ENCODE data around the gene FRYL. TPM values are rescaled to one million over a fixed set of nuclear protein-coding genes. Genes with fewer than 3 reads are reported as not detected.

The FRYL gene
- total RNA-seq, 1 experiment from 2014 or later: 47.7 TPM

DNA sequence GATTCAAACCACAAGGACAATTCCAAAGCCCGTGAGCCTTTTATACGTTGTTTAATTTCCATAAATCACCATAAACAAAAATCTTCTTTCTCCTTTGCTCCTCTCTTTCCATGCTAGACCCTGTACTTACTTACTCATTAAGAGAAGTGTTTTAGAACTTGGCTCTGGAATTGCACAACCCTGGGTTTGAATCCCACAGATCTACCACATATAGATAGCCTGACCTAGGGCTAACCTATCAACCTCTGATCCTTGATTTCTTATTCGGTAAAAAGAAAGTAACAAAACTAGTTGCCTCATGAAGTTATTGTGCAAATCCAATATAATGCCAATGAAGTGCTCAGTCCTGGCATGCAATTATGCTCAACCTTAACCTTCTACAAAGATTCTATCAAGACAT is 221.3 kb downstream of the FRYL start:
- CTCF ChIA-PET: no interaction called here
- no peak overlapping the region for H3K27ac ChIP-seq (ENCODE audit: low read depth, low read length)
- H3K9ac ChIP-seq (ENCODE audit: low read length): no peak overlapping the region
- POLR2A ChIA-PET: no interaction called here
- no peaks in the 10 kb centered on the region for H3K79me2 ChIP-seq (ENCODE audit: insufficient read depth, low read length)
- no peak overlapping the region for H2AFZ ChIP-seq (ENCODE audit: low read depth, low read length, poor library complexity, severe bottlenecking)
- no TSS peak for BruUV-seq (replicated peaks)
- H3K4me3 ChIP-seq (replicated peaks in 1 of 2; ENCODE audit: low read depth in 1 of 2, low read length in 2 of 2): no peak overlapping the region
- intact Hi-C loops (cut with micrococcal nuclease): no loop called here
- no peaks in the 10 kb centered on the region for H3K9me3 ChIP-seq (ENCODE audit: control insufficient read depth in 1 of 2, insufficient read depth in 1 of 2, low read depth in 1 of 2, low read length in 2 of 2)
- RAD21 ChIA-PET (ENCODE audit: low non-redundant PET in 1 of 2, low total read pairs in 2 of 2, uncharacterized antibody in 2 of 2, unreplicated experiment in 2 of 2): no interaction called here
- TF ChIP-seq, protein P1, sequence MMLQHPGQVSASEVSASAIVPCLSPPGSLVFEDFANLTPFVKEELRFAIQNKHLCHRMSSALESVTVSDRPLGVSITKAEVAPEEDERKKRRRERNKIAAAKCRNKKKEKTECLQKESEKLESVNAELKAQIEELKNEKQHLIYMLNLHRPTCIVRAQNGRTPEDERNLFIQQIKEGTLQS (IDR thresholded peaks at IDR 0.05): no peak
- no peaks in the 10 kb centered on the region for H4K20me1 ChIP-seq (ENCODE audit: insufficient read depth)
- H3K36me3 ChIP-seq (ENCODE audit: control insufficient read depth in 1 of 2, insufficient read depth in 2 of 2, low read length in 2 of 2): peaks cover 0 to 15% of the 10 kb centered on the region in 2 experiments; a peak in 3 of 4 replicates
- ATAC-seq (no peak), DNase-seq (ENCODE audit: low read depth, low spot score) (no peak)
- no peaks in the 10 kb centered on the region for H3K4me1 ChIP-seq (ENCODE audit: control insufficient read depth in 1 of 2, insufficient read depth in 2 of 2, low read length in 2 of 2)
- H3K9me2 ChIP-seq (ENCODE audit: insufficient read depth): no peaks in the 10 kb centered on the region
- H3K27me3 ChIP-seq (ENCODE audit: insufficient read depth, low read length): no peaks in the 10 kb centered on the region
- H3K4me2 ChIP-seq (ENCODE audit: low read length): no peak overlapping the region

DNA sequence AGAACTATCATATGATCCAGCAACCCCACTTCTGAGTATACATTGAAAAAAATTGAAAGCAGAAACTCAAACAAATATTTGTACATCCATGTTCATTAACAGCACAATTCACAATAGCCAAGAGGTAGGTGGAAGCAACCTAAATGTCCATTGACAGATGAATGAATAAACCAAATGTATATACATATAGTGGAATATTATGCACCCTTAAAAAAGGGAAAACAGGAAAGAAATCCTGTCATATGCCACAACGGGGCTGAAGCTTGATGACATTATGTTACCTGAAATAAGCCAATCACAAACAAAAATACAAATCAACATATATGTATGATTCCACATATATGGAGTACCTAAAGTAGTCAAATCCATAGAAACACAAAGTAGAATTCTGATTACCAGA is 222.1 kb downstream of the FRYL start:
- Histone ChIP-seq H3K79me2 (ENCODE audit: insufficient read depth, low read length) (no peaks in the 10 kb centered on the region), H3K9me3 (ENCODE audit: control insufficient read depth in 1 of 2, insufficient read depth in 1 of 2, low read depth in 1 of 2, low read length in 2 of 2) (no peaks in the 10 kb centered on the region), H3K4me3 (replicated peaks in 1 of 2; ENCODE audit: low read depth in 1 of 2, low read length in 2 of 2) (no peak overlapping the region), H4K20me1 (ENCODE audit: insufficient read depth) (no peaks in the 10 kb centered on the region), H2AFZ (ENCODE audit: low read depth, low read length, poor library complexity, severe bottlenecking) (no peak overlapping the region), H3K4me2 (ENCODE audit: low read length) (no peak overlapping the region), H3K27ac (ENCODE audit: low read depth, low read length) (no peak overlapping the region), H3K9ac (ENCODE audit: low read length) (no peak overlapping the region), H3K27me3 (ENCODE audit: insufficient read depth, low read length) (no peaks in the 10 kb centered on the region), H3K4me1 (ENCODE audit: control insufficient read depth in 1 of 2, insufficient read depth in 2 of 2, low read length in 2 of 2) (no peaks in the 10 kb centered on the region), H3K36me3 (ENCODE audit: control insufficient read depth in 1 of 2, insufficient read depth in 2 of 2, low read length in 2 of 2) (peaks cover 0 to 15% of the 10 kb centered on the region in 2 experiments; a peak in 3 of 4 replicates), H3K9me2 (ENCODE audit: insufficient read depth) (no peaks in the 10 kb centered on the region)
- TF ChIP-seq FOSL1 (IDR thresholded peaks at IDR 0.05; ENCODE audit: low read depth) (no peak), EZH2phosphoT487 (IDR thresholded peaks at IDR 0.05; ENCODE audit: borderline replicate concordance) (no peak), YY1 (IDR thresholded peaks at IDR 0.05; ENCODE audit: extremely low read depth, insufficient replicate concordance, low read depth, low read length) (no peak), SIN3A (IDR thresholded peaks at IDR 0.05; ENCODE audit: low read depth) (no peak), TCF7L2 (IDR thresholded peaks at IDR 0.05; ENCODE audit: borderline replicate concordance, extremely low read depth, insufficient read depth, insufficient read length) (no peak), JUND (IDR thresholded peaks at IDR 0.05) (no peak), SP1 (IDR thresholded peaks at IDR 0.05; ENCODE audit: low read depth) (no peak), RAD21 (IDR thresholded peaks at IDR 0.05; ENCODE audit: low read depth) (no peak), ELF1 (IDR thresholded peaks at IDR 0.05; ENCODE audit: borderline replicate concordance, low read depth) (no peak), CBX3 (IDR thresholded peaks at IDR 0.05; ENCODE audit: low read depth) (no peak)
- TF ChIP-seq, protein P2, sequence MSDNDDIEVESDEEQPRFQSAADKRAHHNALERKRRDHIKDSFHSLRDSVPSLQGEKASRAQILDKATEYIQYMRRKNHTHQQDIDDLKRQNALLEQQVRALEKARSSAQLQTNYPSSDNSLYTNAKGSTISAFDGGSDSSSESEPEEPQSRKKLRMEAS (IDR thresholded peaks at IDR 0.05): no peak
- TF ChIP-seq, protein P3, sequence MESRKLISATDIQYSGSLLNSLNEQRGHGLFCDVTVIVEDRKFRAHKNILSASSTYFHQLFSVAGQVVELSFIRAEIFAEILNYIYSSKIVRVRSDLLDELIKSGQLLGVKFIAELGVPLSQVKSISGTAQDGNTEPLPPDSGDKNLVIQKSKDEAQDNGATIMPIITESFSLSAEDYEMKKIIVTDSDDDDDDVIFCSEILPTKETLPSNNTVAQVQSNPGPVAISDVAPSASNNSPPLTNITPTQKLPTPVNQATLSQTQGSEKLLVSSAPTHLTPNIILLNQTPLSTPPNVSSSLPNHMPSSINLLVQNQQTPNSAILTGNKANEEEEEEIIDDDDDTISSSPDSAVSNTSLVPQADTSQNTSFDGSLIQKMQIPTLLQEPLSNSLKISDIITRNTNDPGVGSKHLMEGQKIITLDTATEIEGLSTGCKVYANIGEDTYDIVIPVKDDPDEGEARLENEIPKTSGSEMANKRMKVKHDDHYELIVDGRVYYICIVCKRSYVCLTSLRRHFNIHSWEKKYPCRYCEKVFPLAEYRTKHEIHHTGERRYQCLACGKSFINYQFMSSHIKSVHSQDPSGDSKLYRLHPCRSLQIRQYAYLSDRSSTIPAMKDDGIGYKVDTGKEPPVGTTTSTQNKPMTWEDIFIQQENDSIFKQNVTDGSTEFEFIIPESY (IDR thresholded peaks at IDR 0.05; ENCODE audit: extremely low read depth, insufficient replicate concordance, low read length): no peak
- TF ChIP-seq, protein P4, sequence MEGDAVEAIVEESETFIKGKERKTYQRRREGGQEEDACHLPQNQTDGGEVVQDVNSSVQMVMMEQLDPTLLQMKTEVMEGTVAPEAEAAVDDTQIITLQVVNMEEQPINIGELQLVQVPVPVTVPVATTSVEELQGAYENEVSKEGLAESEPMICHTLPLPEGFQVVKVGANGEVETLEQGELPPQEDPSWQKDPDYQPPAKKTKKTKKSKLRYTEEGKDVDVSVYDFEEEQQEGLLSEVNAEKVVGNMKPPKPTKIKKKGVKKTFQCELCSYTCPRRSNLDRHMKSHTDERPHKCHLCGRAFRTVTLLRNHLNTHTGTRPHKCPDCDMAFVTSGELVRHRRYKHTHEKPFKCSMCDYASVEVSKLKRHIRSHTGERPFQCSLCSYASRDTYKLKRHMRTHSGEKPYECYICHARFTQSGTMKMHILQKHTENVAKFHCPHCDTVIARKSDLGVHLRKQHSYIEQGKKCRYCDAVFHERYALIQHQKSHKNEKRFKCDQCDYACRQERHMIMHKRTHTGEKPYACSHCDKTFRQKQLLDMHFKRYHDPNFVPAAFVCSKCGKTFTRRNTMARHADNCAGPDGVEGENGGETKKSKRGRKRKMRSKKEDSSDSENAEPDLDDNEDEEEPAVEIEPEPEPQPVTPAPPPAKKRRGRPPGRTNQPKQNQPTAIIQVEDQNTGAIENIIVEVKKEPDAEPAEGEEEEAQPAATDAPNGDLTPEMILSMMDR (IDR thresholded peaks at IDR 0.05 in 2 of 3, conservative IDR thresholded peaks at IDR 0.05 in 1 of 3; ENCODE audit: borderline replicate concordance in 1 of 3, insufficient read depth in 1 of 3, low read depth in 2 of 3, low read length in 2 of 3): no peak
- POLR2A ChIA-PET: no interaction called here
- DNase-seq (ENCODE audit: low read depth, low spot score): no peak
- CTCF ChIA-PET: interaction anchor here (0.6 to 1.1 kb wide), 3 partner anchors 12 to 20 kb away, joined by 3 to 10 read pairs (median 3); no protein-coding TSS in a partner anchor
- RAD21 ChIA-PET (ENCODE audit: low non-redundant PET in 1 of 2, low total read pairs in 2 of 2, uncharacterized antibody in 2 of 2, unreplicated experiment in 2 of 2): no interaction called here
- intact Hi-C loops (cut with micrococcal nuclease): no loop called here
- no TSS peak for BruUV-seq (replicated peaks)
- no peak for ATAC-seq

Data from HCT116 (cell line).